Parathyroid adenoma (tissue), 2 donors: ENCODE measurements around the gene ABHD17B.

Source experiments
- H2AFZ ChIP-seq: fragments of 300-600 bp; sonication (generic); one replicate; pipeline ENCODE4 v1.7.0; 2017; ENCODE audit warnings: antibody characterized with exemption, mild to moderate bottlenecking
- H3K27ac ChIP-seq: fragments of 300-600 bp; sonication (generic); one replicate; pipeline ENCODE4 v1.7.0; 2017
- H3K27me3 ChIP-seq: fragments of 300-600 bp; sonication (generic); one replicate; pipeline ENCODE4 v1.7.0; 2017; ENCODE audit warnings: low read length; ENCODE audit not compliant: control insufficient read depth, insufficient read depth
- H3K36me3 ChIP-seq: fragments of 300-600 bp; sonication (generic); one replicate; pipeline ENCODE4 v1.7.0; 2017; ENCODE audit warnings: low read length; ENCODE audit not compliant: control insufficient read depth, insufficient read depth
- H3K4me1 ChIP-seq: fragments of 300-600 bp; sonication (generic); one replicate; pipeline ENCODE4 v1.7.0; 2017; ENCODE audit warnings: control low read depth
- H3K4me2 ChIP-seq: fragments of 300-600 bp; sonication (generic); one replicate; pipeline ENCODE4 v1.7.0; 2017; ENCODE audit warnings: low read length
- H3K4me3 ChIP-seq: fragments of 300-600 bp; sonication (generic); one replicate; pipeline ENCODE4 v1.7.0; 2017; ENCODE audit warnings: low read depth, low read length
- H3K79me2 ChIP-seq: fragments of 300-600 bp; sonication (generic); one replicate; pipeline ENCODE4 v1.7.0; 2017; ENCODE audit warnings: control low read depth
- H3K9ac ChIP-seq: fragments of 300-600 bp; sonication (generic); one replicate; pipeline ENCODE4 v1.7.0; 2017; ENCODE audit warnings: mild to moderate bottlenecking
- H3K9me3 ChIP-seq: fragments of 300-600 bp; sonication (generic); one replicate; pipeline ENCODE4 v1.7.0; 2017; ENCODE audit warnings: low read length; ENCODE audit not compliant: control insufficient read depth
- TF ChIP-seq, protein P1 (sequence below): fragments of 300-600 bp; sonication (generic); IDR thresholded peaks from one replicate; pipeline ENCODE4 v1.7.0; 2017; ENCODE audit warnings: antibody characterized with exemption, mild to moderate bottlenecking
- donor health status: primary hyperparathyroidism.

The ABHD17B gene

DNA sequence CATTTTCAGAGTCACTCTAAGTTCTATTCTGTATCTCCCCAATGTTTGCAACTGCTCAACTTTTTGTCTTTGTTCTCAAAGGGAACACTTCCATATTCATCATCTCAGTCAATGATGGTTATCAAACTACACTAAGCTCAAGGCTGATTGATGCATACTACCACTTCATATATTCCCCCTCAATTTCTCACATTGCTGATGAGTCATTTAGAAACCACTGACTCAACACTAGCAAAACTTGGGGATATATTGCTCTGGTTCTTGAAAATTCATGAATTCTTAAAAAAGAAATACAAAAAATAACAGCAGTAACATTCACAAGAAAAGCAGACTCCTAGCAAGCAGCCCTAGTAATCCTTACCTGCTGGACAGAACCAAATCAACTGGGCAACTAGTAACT lies 52.2 kb downstream of the ABHD17B start:
- no peak overlapping the region for H3K4me3 ChIP-seq
- H3K36me3 ChIP-seq, result peaks cover 2% of the 10 kb centered on the region
- H3K4me1 ChIP-seq, result no peaks in the 10 kb centered on the region
- H3K27ac ChIP-seq, result no peak overlapping the region
- no peak overlapping the region for H3K4me2 ChIP-seq
- no peaks in the 10 kb centered on the region for H3K27me3 ChIP-seq
- no peak overlapping the region for H2AFZ ChIP-seq
- TF ChIP-seq, protein P1, sequence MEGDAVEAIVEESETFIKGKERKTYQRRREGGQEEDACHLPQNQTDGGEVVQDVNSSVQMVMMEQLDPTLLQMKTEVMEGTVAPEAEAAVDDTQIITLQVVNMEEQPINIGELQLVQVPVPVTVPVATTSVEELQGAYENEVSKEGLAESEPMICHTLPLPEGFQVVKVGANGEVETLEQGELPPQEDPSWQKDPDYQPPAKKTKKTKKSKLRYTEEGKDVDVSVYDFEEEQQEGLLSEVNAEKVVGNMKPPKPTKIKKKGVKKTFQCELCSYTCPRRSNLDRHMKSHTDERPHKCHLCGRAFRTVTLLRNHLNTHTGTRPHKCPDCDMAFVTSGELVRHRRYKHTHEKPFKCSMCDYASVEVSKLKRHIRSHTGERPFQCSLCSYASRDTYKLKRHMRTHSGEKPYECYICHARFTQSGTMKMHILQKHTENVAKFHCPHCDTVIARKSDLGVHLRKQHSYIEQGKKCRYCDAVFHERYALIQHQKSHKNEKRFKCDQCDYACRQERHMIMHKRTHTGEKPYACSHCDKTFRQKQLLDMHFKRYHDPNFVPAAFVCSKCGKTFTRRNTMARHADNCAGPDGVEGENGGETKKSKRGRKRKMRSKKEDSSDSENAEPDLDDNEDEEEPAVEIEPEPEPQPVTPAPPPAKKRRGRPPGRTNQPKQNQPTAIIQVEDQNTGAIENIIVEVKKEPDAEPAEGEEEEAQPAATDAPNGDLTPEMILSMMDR, result no peak
- no peaks in the 10 kb centered on the region for H3K79me2 ChIP-seq
- H3K9ac ChIP-seq, result no peak overlapping the region
- no peaks in the 10 kb centered on the region for H3K9me3 ChIP-seq

DNA sequence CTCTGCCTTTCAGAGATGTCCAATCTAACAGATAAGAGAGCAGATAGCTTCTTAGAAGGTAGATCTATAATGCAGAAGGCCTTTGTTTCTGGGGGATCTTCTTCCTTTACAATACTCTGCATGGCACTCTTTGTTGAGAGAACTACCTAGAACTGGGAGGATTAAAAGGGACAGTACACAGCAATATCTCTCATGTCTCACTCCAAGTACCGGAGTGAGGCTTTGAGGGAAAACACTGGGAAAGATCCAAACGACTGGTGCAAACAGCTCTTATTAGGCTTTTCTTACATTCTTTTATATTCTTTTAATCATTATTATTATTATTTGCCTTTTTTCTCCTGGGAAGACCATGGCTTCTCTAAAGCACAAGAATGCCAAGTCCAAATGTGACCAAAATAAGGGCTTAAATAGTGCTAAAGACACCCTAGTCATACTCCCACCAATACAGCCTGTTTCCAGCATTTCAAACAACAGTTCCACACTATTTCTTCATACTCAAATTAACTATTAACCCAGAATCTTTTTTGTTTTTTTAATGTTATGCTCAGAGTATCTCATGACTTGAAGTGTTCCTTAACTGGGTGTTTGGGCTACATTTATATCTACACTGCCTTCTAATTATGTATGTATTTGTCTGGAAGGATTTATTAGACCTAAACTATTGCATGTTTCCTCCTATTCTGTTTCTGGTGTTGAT lies 52.7 kb downstream of the ABHD17B start:
- Histone ChIP-seq H3K27me3 (no peaks in the 10 kb centered on the region), H3K4me1 (no peaks in the 10 kb centered on the region), H3K9me3 (no peaks in the 10 kb centered on the region), H3K4me2 (no peak overlapping the region), H3K4me3 (no peak overlapping the region), H3K36me3 (peaks cover 2% of the 10 kb centered on the region), H2AFZ (no peak overlapping the region), H3K79me2 (no peaks in the 10 kb centered on the region), H3K9ac (no peak overlapping the region), H3K27ac (no peak overlapping the region)
- TF ChIP-seq, protein P1, result no peak

DNA sequence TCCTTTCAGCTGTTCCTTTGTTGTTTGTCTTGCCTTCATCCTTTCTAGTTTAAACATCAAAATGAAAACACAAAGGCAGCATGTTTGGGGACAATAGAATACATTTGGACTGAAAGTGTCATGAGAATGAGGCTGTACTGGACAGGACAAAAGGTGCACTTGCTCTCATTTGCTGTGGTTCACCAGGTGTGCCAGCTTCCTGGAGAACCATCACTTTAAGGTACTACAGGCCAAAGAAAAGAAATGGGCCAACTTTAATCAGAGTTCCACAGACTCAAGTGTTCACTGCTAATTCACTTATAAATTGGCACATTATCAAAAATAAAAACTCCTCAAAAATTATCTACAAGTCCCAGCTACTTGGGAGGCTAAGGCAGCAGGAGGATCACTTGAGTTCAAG lies 53.8 kb downstream of the ABHD17B start:
- Histone ChIP-seq H3K4me1 (no peaks in the 10 kb centered on the region), H3K4me3 (no peak overlapping the region), H3K79me2 (no peaks in the 10 kb centered on the region), H3K36me3 (peaks cover 2% of the 10 kb centered on the region), H3K9me3 (no peaks in the 10 kb centered on the region), H3K27me3 (no peaks in the 10 kb centered on the region), H3K4me2 (no peak overlapping the region), H3K9ac (no peak overlapping the region), H3K27ac (no peak overlapping the region), H2AFZ (no peak overlapping the region)
- TF ChIP-seq, protein P1, result no peak

DNA sequence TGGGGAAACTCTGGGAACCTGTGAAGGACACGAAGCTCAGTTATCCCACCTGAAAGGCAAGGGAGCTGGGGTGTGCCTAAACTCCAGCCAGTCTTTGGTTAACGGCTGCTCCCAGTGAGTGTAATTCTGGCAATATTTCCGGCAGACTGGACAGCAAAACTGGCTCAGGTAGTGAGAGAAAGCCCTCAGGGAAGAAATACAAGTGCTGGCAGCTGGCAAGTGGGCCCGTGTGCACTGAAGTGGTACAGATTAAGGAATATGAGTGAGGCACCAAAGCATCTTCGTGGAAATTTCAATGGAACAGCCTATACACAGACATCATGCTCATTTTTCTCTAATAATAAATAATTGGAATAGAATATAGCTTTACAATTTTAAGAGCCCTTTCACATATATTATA lies 56.2 kb downstream of the ABHD17B start:
- Histone ChIP-seq H2AFZ (no peak overlapping the region), H3K27ac (no peak overlapping the region), H3K4me3 (no peak overlapping the region), H3K27me3 (no peaks in the 10 kb centered on the region), H3K79me2 (no peaks in the 10 kb centered on the region), H3K9me3 (no peaks in the 10 kb centered on the region), H3K4me2 (no peak overlapping the region), H3K36me3 (no peaks in the 10 kb centered on the region), H3K9ac (no peak overlapping the region), H3K4me1 (no peaks in the 10 kb centered on the region)
- TF ChIP-seq, protein P1, result no peak

DNA sequence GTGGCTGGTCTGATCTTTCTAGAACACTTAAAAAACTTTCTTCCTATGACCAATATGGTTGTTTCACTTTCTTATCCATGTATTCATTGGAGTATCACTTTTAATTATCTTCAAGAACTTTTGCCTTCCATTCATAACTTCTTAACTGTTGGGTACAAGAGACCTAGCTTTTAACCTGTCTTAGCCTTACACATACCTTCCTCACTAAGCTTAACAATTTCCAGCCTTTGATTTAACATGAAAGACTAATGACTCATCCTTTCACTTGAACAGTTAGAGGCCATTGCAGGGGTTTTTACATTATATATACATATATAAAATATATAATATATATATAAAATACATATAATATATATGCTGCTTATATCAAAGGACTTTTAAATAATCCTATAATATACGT lies 57.9 kb downstream of the ABHD17B start:
- H3K4me1 ChIP-seq, result no peaks in the 10 kb centered on the region
- no peak overlapping the region for H3K9ac ChIP-seq
- no peak overlapping the region for H2AFZ ChIP-seq
- TF ChIP-seq, protein P1, result no peak
- H3K4me2 ChIP-seq, result no peak overlapping the region
- H3K4me3 ChIP-seq, result no peak overlapping the region
- H3K9me3 ChIP-seq, result no peaks in the 10 kb centered on the region
- no peak overlapping the region for H3K27ac ChIP-seq
- H3K79me2 ChIP-seq, result no peaks in the 10 kb centered on the region
- no peaks in the 10 kb centered on the region for H3K27me3 ChIP-seq
- no peaks in the 10 kb centered on the region for H3K36me3 ChIP-seq
